HCT116 (cell line): ENCODE data around the gene ADAMTS6. TPM values are rescaled to one million over a fixed set of nuclear protein-coding genes. Genes with fewer than 3 reads are reported as not detected.

Experiments
- ATAC-seq: fragments of 200-7000 bp; cut with Tn5 transposase; 2 replicates; pipeline ENCODE4 v1.9.1; 2020; ENCODE audit warnings: mild to moderate bottlenecking, moderate library complexity
- Bru-seq: library from RNA; stranded (reverse); fragments of 400-500 nt; gene quantifications from one replicate; lab custom pipeline; 2021; lab: Mats Ljungman, UMichigan
- BruChase-seq, 2 experiments: library from RNA; stranded (reverse); fragments of 400-500 nt; gene quantifications; one replicate each; lab custom pipeline; 2021; lab: Mats Ljungman, UMichigan
- BruUV-seq: library from RNA; stranded (reverse); fragments of 400-500 nt; replicated peaks from 2 replicates; lab custom pipeline; 2021; lab: Mats Ljungman, UMichigan
- CTCF ChIA-PET: fragments of 300-600 bp; sonication (Branson Sonifier 250); formaldehyde crosslinking; loops from one replicate; lab custom pipeline; 2021; ENCODE audit warnings: antibody characterized with exemption; lab: Charles Lee
- POLR2A ChIA-PET: fragments of 300-600, 350-600 bp; sonication (Branson Sonifier 250); formaldehyde crosslinking; loops from one replicate; lab custom pipeline; 2021; ENCODE audit warnings: antibody characterized with exemption; lab: Charles Lee
- RAD21 ChIA-PET, 2 experiments: fragments of 300-600 bp; sonication (Branson Sonifier 250); formaldehyde crosslinking; loops; one replicate each; lab custom pipeline; 2023; ENCODE audit warnings: low total read pairs in 2 of 2; ENCODE audit not compliant: uncharacterized antibody in 2 of 2, unreplicated experiment in 2 of 2, low non-redundant PET in 1 of 2; lab: Charles Lee
- DNase-seq: peaks from one replicate; pipeline ENCODE4 v3.0.0-alpha.2; 2010; ENCODE audit warnings: low read depth, low spot score
- H2AFZ ChIP-seq: fragments of 200-600 bp; shearing (Covaris generic), sonication (generic); 2 replicates; pipeline ENCODE4 v1.6.1; 2017; ENCODE audit warnings: low read depth, mixed run types, mixed read lengths, antibody characterized with exemption, low read length; ENCODE audit not compliant: poor library complexity, severe bottlenecking
- H3K27ac ChIP-seq: 2 replicates; pipeline ENCODE4 v1.5.1; 2012; ENCODE audit warnings: low read depth, low read length
- H3K27me3 ChIP-seq: fragments of 200-600 bp; sonication (generic); 2 replicates; pipeline ENCODE4 v1.6.1; 2016; ENCODE audit warnings: mixed run types, low read length, mixed read lengths; ENCODE audit not compliant: insufficient read depth
- H3K36me3 ChIP-seq, 2 experiments: fragments of 200-500 bp in 1 of 2; fragments of 200-600 bp in 1 of 2; sonication (Bioruptor generic) in 1 of 2; sonication (generic) in 1 of 2; 2 replicates each; pipeline versions ENCODE4 v1.5.1 to v1.6.1; 2014 to 2016; ENCODE audit warnings: low read length in 2 of 2, inconsistent platforms in 1 of 2, mixed read lengths in 1 of 2, mixed run types in 1 of 2; ENCODE audit not compliant: insufficient read depth in 2 of 2, control insufficient read depth in 1 of 2
- H3K4me1 ChIP-seq, 2 experiments: fragments of 200-600 bp in 1 of 2; sonication (generic) in 1 of 2; 2 replicates each; pipeline versions ENCODE4 v1.5.1 to v1.6.1; 2012 to 2017; ENCODE audit warnings: low read length in 2 of 2, inconsistent platforms in 1 of 2, mild to moderate bottlenecking in 1 of 2, mixed read lengths in 1 of 2, mixed run types in 1 of 2, moderate library complexity in 1 of 2; ENCODE audit not compliant: insufficient read depth in 2 of 2, control insufficient read depth in 1 of 2
- H3K4me2 ChIP-seq: fragments of 200-600 bp; sonication (generic); 2 replicates; pipeline ENCODE4 v1.6.1; 2017; ENCODE audit warnings: mixed run types, low read length, mixed read lengths
- H3K4me3 ChIP-seq, 2 experiments: fragments of 200-600 bp in 1 of 2; sonication (generic) in 1 of 2; replicated peaks in 1 of 2; 2 replicates each; pipeline ENCODE4 v1.5.1; 2011 to 2016; ENCODE audit warnings: low read length in 2 of 2, control low read depth in 1 of 2, low read depth in 1 of 2, mild to moderate bottlenecking in 1 of 2, mixed read lengths in 1 of 2, mixed run types in 1 of 2
- H3K79me2 ChIP-seq: fragments of 200-600 bp; sonication (generic); 2 replicates; pipeline ENCODE4 v1.6.1; 2017; ENCODE audit warnings: mild to moderate bottlenecking, mixed run types, low read length, moderate library complexity, mixed read lengths; ENCODE audit not compliant: insufficient read depth
- H3K9ac ChIP-seq: fragments of 200-600 bp; sonication (generic); 2 replicates; pipeline ENCODE4 v1.6.1; 2016; ENCODE audit warnings: low read length, mixed read lengths
- H3K9me2 ChIP-seq: fragments of 200-600 bp; sonication (generic), shearing (Covaris generic); 2 replicates; pipeline ENCODE4 v1.6.1; 2017; ENCODE audit warnings: mixed run types, mild to moderate bottlenecking, moderate library complexity; ENCODE audit not compliant: insufficient read depth
- H3K9me3 ChIP-seq, 2 experiments: fragments of 200-500 bp in 1 of 2; fragments of 200-600 bp in 1 of 2; sonication (Bioruptor generic) in 1 of 2; sonication (generic) in 1 of 2; 2 replicates each; pipeline ENCODE4 v1.6.1; 2014 to 2017; ENCODE audit warnings: low read length in 2 of 2, mixed read lengths in 2 of 2, inconsistent platforms in 1 of 2, low read depth in 1 of 2, mild to moderate bottlenecking in 1 of 2, mixed run types in 1 of 2, moderate library complexity in 1 of 2; ENCODE audit not compliant: control insufficient read depth in 1 of 2, insufficient read depth in 1 of 2
- H4K20me1 ChIP-seq: fragments of 200-600 bp; sonication (generic), shearing (Covaris generic); 2 replicates; pipeline ENCODE4 v1.6.1; 2017; ENCODE audit warnings: mixed run types, mild to moderate bottlenecking, moderate library complexity; ENCODE audit not compliant: insufficient read depth
- SRF ChIP-seq: IDR thresholded peaks from 2 replicates; pipeline ENCODE4 v1.6.1; 2012; ENCODE audit warnings: low read depth
- intact Hi-C: fragments of 100-400 bp; cut with micrococcal nuclease; formaldehyde crosslinking; loops from 2 replicates; pipeline ENCODE4 v1.10.0; 2022
- long read RNA-seq: library from polyadenylated mRNA; unstranded; transcript quantifications from one replicate; pipeline ENCODE4 v2.0.0, GENCODE V29; 2021; ENCODE audit not compliant: unreplicated experiment
- polyA plus RNA-seq: library from polyadenylated mRNA; unstranded; fragments of >200 nt; gene quantifications from 2 replicates; pipeline ENCODE4 v1.2.1, GENCODE V29; 2012; ENCODE audit warnings: missing spikeins
- total RNA-seq: library from RNA; stranded (reverse); gene quantifications from one replicate; pipeline ENCODE4 v1.2.1, GENCODE V29; 2021; ENCODE audit not compliant: unreplicated experiment
- TF ChIP-seq, protein P1 (sequence below): IDR thresholded peaks from 2 replicates; pipeline ENCODE4 v1.6.1; 2012
- TF ChIP-seq, protein P2 (sequence below): IDR thresholded peaks from 2 replicates; pipeline ENCODE4 v1.6.1; 2012

Gene ADAMTS6, protein sequence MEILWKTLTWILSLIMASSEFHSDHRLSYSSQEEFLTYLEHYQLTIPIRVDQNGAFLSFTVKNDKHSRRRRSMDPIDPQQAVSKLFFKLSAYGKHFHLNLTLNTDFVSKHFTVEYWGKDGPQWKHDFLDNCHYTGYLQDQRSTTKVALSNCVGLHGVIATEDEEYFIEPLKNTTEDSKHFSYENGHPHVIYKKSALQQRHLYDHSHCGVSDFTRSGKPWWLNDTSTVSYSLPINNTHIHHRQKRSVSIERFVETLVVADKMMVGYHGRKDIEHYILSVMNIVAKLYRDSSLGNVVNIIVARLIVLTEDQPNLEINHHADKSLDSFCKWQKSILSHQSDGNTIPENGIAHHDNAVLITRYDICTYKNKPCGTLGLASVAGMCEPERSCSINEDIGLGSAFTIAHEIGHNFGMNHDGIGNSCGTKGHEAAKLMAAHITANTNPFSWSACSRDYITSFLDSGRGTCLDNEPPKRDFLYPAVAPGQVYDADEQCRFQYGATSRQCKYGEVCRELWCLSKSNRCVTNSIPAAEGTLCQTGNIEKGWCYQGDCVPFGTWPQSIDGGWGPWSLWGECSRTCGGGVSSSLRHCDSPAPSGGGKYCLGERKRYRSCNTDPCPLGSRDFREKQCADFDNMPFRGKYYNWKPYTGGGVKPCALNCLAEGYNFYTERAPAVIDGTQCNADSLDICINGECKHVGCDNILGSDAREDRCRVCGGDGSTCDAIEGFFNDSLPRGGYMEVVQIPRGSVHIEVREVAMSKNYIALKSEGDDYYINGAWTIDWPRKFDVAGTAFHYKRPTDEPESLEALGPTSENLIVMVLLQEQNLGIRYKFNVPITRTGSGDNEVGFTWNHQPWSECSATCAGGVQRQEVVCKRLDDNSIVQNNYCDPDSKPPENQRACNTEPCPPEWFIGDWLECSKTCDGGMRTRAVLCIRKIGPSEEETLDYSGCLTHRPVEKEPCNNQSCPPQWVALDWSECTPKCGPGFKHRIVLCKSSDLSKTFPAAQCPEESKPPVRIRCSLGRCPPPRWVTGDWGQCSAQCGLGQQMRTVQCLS (N-terminal part only)
- total RNA-seq (0.93 TPM), Bru-seq, nascent RNA (percentile 31 among the genes with signal in this experiment), BruChase-seq, experiment 1, labeled RNA remaining after a 6-hour chase (percentile 16 among the genes with signal in this experiment), BruChase-seq, experiment 2, labeled RNA remaining after a 2-hour chase (percentile 30 among the genes with signal in this experiment)
- polyA plus RNA-seq, result 0.09 and 0.18 TPM in 2 replicates
- long read RNA-seq, partial matches to known transcripts, result 0 of 1 reads
- long read RNA-seq, other reads (novel, unspliced or antisense), result 1 of 1 reads

DNA sequence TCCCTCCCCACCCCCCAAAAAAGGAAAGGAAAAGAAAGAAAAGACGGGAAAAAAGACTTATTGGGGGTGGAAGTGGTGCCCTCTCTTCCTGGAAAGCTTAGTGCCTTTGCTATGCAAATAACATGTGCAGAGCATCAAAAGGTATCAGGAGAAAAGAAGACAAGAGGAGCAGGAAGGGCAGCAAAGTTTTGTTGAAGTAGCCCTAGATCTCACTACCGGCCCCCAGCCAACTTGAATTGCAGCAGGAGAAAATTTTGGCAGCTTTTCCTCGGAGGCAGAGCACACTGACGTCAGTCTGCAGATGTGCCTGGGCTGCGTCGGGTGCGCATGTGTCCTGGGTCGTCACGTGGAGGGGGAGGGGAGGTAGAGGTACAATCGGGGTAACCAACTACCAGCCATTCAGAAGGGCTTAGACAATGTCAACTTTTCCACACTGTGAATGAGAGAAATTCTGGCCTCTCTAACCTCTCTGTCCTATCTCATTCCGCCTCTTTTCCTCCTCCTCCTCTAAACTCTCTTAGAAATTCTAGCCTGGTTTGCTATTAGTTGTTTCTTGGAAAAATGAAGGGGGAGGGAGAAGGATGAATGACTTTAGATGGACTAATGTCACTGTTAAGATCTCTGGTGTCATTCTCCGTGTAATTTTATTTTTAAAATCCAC lies at the start of gene ADAMTS6:
Gene ADAMTS6 (minus strand): TSS at position 286 of the 661 bp plus-strand sequence. CDS start 8,247 bp downstream, outside the sequence.
- RAD21 ChIA-PET, result interaction anchor here (1.4 kb wide), 2 partner anchors 380 to 671 kb away, joined by 4 to 7 read pairs; no protein-coding TSS in a partner anchor
- H4K20me1 ChIP-seq, result no peaks in the 10 kb centered on the region
- no TSS peak for BruUV-seq
- ATAC-seq, result peak; percentile 92
- peaks cover 11 to 21% of the 10 kb centered on the region in 2 experiments; a peak in 3 of 4 replicates for H3K4me1 ChIP-seq
- H3K27ac ChIP-seq, result peak within 1 kb of the TSS; percentile 4; the same call in 1 of the 2 replicates
- H3K4me3 ChIP-seq, result peak within 1 kb of the TSS; percentile 46 to 60
- H3K9me3 ChIP-seq, result no peaks in the 10 kb centered on the region
- H2AFZ ChIP-seq, result peak within 1 kb of the TSS; percentile 96
- CTCF ChIA-PET, result interaction anchor here (0.8 to 4.5 kb wide), 7 partner anchors 378 to 1253 kb away, joined by 3 to 69 read pairs (median 4); no protein-coding TSS in a partner anchor
- no peaks in the 10 kb centered on the region for H3K27me3 ChIP-seq
- no peaks in the 10 kb centered on the region for H3K79me2 ChIP-seq
- POLR2A ChIA-PET, result no interaction called here
- H3K36me3 ChIP-seq, result no peaks in the 10 kb centered on the region
- no peak for TF ChIP-seq SRF
- TF ChIP-seq, protein P1, sequence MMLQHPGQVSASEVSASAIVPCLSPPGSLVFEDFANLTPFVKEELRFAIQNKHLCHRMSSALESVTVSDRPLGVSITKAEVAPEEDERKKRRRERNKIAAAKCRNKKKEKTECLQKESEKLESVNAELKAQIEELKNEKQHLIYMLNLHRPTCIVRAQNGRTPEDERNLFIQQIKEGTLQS, result no peak
- TF ChIP-seq, protein P2, sequence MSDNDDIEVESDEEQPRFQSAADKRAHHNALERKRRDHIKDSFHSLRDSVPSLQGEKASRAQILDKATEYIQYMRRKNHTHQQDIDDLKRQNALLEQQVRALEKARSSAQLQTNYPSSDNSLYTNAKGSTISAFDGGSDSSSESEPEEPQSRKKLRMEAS, result peak; percentile 73
- TF ChIP-seq, all 23 proteins: peak for 1
- DNase-seq, result peak; percentile 43
- H3K4me2 ChIP-seq, result peak within 1 kb of the TSS; percentile 95
- H3K9me2 ChIP-seq, result no peaks in the 10 kb centered on the region
- H3K9ac ChIP-seq, result peak within 1 kb of the TSS; percentile 36
- intact Hi-C loops, result loop anchor here (2.0 to 10.0 kb wide), 2 partner anchors 407 to 847 kb away; no protein-coding TSS in a partner anchor
